Eye (tissue), 1 donor: ENCODE data around the gene FOXC1.

Experiments used
- DNase-seq: peaks from one replicate; pipeline ENCODE4 v3.0.0-alpha.2; 2015

The FOXC1 gene

DNA sequence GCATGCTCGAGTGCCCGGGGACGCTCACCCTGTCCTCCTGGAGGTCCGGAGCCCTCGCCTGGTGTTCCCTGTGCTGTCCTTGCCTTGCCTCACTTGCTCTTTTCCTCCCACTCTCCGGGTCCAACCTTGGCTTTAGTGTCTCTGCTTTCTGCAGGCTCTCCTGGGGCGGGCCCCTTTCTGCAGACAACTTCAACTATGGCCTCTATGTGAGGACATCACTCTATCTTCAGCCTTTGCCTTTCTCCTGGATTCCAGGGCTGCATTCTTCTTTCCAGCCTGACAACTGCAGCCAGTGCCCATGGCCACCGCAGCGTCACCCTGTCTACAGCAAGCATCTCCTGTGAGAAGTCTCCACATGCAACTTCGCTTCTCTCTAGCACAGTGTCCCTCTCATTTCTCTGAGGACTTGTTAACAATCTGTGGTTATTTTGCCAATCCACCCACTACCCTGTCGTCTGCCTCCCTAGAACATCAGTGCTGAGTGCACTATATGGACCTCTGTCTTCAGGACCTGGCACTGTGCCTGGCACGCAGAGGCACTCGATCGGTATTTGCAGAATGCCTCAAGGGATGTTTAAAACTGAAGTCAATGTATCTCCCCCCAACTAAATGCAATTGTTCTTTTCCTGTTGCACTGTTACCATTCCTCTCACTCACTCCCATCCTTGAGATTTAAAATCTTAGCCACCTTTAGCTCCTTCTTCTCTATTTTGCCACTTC, 35.9 kb downstream of the FOXC1 start:
- DNase-seq: no peak

- DNase-seq: no peak
Observed at GRCh38 chr6:1651362-1651761, 41.6 kb downstream of the FOXC1 start.

DNA sequence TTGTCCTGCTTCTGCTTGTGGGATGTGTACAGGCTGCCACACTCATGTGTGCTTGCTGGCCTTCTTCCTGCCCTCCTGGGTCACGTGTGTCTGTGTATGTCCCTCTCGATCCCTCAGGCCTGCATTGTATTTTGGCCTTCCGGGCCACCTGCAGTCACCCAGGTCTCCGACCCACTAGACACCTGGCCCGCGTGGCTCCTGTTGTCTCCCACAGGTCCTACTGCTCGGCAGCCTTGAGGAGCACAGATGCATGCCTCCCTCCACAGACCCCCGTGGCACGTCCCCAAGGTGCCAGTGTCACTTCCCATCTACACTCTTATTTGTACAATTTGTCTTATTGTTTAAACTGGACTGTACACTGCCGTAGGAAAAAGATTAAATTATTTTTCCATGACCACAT, 43.1 kb downstream of the FOXC1 start:
- no peak for DNase-seq

DNA sequence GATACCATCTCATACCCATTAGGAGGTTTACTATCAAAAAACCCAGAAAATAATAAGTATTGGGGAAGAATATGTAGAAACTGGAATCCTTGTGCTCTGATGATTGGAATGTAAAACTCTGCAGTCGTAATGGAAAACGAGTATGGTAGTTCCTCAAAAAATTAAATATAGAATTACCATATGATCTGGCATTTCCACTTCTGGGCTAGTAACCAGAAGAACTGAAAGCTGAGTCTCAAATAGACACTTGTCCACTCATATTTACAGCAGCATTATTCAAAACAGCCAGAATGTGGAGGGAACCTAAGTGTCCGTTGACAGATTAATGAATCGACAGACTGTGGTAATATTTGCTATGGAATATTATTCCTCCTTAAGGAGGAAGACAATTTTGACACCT, 44.3 kb downstream of the FOXC1 start:
- DNase-seq: no peak

DNA sequence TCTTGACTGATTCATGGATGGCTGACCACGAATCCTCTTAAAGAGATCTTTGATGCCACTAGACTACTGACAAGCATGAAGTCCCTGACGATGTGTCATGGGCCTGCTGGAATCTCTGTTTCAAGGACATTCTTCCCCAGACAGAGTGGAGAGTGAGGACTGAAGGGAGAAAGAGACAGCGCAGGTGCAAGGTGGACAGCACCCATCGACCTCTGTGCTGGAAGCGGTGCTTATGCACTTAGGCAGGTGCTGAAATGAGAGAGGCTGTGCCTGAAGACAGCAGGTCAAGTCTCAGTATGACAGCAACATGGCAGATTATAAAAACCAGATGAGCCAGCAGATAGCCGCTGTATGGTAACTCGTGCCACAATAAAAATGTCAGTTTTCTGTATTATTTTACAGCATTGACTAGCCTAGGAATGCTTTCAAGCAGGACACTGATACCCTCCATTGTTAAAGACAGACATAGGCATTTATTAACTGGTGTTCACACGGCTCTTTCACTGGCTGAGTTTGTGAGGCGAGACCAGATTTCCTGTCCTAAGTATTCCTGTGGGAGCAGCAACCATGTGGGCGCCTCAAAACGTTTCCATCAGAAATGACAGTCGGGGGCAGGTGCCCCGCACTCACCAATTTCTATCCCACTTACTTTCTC, 47.5 kb downstream of the FOXC1 start:
- DNase-seq: peak; percentile 64

GRCh38 chr6:1657771-1658165, 48.1 kb downstream of the FOXC1 start:
- no peak for DNase-seq

- no peak for DNase-seq
Observed at GRCh38 chr6:1658212-1659005, 48.7 kb downstream of the FOXC1 start.

GRCh38 chr6:1659816-1660215, 50.1 kb downstream of the FOXC1 start:
- no peak for DNase-seq

- no peak for DNase-seq
Observed at GRCh38 chr6:1662534-1662933, 52.8 kb downstream of the FOXC1 start.
